HepG2 (cell line): ENCODE measurements around the gene JAGN1. TPM values are rescaled to one million over a fixed set of nuclear protein-coding genes. Genes with fewer than 3 reads are reported as not detected.
"Not testable (repeated sequence)": the region's sequence is repeated elsewhere in the genome, so short reads cannot be mapped to it uniquely, and the experiment has no call there.

Source experiments
- ATF1 ChIP-seq: IDR thresholded peaks from 2 replicates; pipeline ENCODE4 v1.6.1; 2016; ENCODE audit warnings: mild to moderate bottlenecking, control low read depth
- ATF4 ChIP-seq, 2 experiments: fragments of 450-650 bp in 1 of 2; sonication (generic) in 1 of 2; formaldehyde crosslinking; IDR thresholded peaks; 2 replicates each; pipeline versions ENCODE4 v1.5.0 to v1.8.0; 2020 to 2022; ENCODE audit warnings: mild to moderate bottlenecking in 1 of 2, missing genetic modification reagents in 1 of 2
- CREM ChIP-seq, 2 experiments: sonication (generic) in 1 of 2; formaldehyde crosslinking in 1 of 2; IDR thresholded peaks; 2 replicates each; pipeline versions ENCODE4 v1.4.0 to v1.6.1; 2016 to 2020; ENCODE audit warnings: antibody characterized with exemption in 1 of 2, mild to moderate bottlenecking in 1 of 2, missing genetic modification reagents in 1 of 2
- FOXA3 ChIP-seq: IDR thresholded peaks from 2 replicates; pipeline ENCODE4 v1.6.1; 2016; ENCODE audit warnings: missing genetic modification reagents, missing compliant biosample characterization
- GABPB1 ChIP-seq: IDR thresholded peaks from 2 replicates; pipeline ENCODE4 v1.6.1; 2016; ENCODE audit warnings: mild to moderate bottlenecking, missing genetic modification reagents, moderate library complexity, missing compliant biosample characterization
- HOMEZ ChIP-seq: IDR thresholded peaks from 2 replicates; pipeline ENCODE4 v1.6.1; 2016; ENCODE audit warnings: low read depth
- KDM1A ChIP-seq: IDR thresholded peaks from 2 replicates; pipeline ENCODE4 v1.6.1; 2016; ENCODE audit warnings: missing compliant biosample characterization
- KDM6A ChIP-seq: IDR thresholded peaks from 2 replicates; pipeline ENCODE4 v1.6.1; 2016; ENCODE audit warnings: low read depth
- MED1 ChIP-seq: sonication (generic); formaldehyde crosslinking; IDR thresholded peaks from 2 replicates; pipeline ENCODE4 v1.4.0; 2020; ENCODE audit warnings: missing genetic modification reagents
- NCOA2 ChIP-seq: sonication (generic); formaldehyde crosslinking; IDR thresholded peaks from 2 replicates; pipeline ENCODE4 v1.8.0; 2022; ENCODE audit warnings: inconsistent platforms
- NR2F2 ChIP-seq: IDR thresholded peaks from 2 replicates; pipeline ENCODE4 v1.6.1; 2012; ENCODE audit warnings: low read depth, inconsistent platforms, borderline replicate concordance
- NR2F6 ChIP-seq, 2 experiments: IDR thresholded peaks; 2 replicates each; pipeline ENCODE4 v1.6.1; 2016; ENCODE audit warnings: antibody characterized with exemption in 1 of 2, mild to moderate bottlenecking in 1 of 2
- POGK ChIP-seq: sonication (generic); formaldehyde crosslinking; conservative IDR thresholded peaks from 2 replicates; pipeline ENCODE4 v1.8.0; 2022; ENCODE audit warnings: mild to moderate bottlenecking, moderate library complexity, missing genetic modification reagents
- RCOR2 ChIP-seq: IDR thresholded peaks from 2 replicates; pipeline ENCODE4 v1.6.1; 2016; ENCODE audit warnings: missing biosample characterization, missing genetic modification reagents
- SOX5 ChIP-seq: IDR thresholded peaks from 2 replicates; pipeline ENCODE4 v1.6.1; 2016; ENCODE audit warnings: borderline replicate concordance
- TBX2 ChIP-seq: sonication (generic); formaldehyde crosslinking; IDR thresholded peaks from 2 replicates; pipeline ENCODE4 v1.5.0; 2020; ENCODE audit warnings: missing genetic modification reagents, mild to moderate bottlenecking, borderline replicate concordance
- TCF7 ChIP-seq: sonication (generic); IDR thresholded peaks from 2 replicates; pipeline ENCODE4 v1.6.1; 2016; ENCODE audit warnings: antibody characterized with exemption, low read depth
- TEAD3 ChIP-seq: optimal IDR thresholded peaks from 2 replicates; pipeline ENCODE3; 2016; ENCODE audit warnings: borderline replicate concordance
- TFDP2 ChIP-seq: sonication (generic); formaldehyde crosslinking; IDR thresholded peaks from 2 replicates; pipeline ENCODE4 v1.4.0; 2020; ENCODE audit warnings: missing genetic modification reagents
- ZNF121 ChIP-seq: sonication (generic); formaldehyde crosslinking; IDR thresholded peaks from 2 replicates; pipeline ENCODE4 v1.5.0; 2020; ENCODE audit warnings: mild to moderate bottlenecking, missing genetic modification reagents
- ZNF710 ChIP-seq: sonication (generic); formaldehyde crosslinking; IDR thresholded peaks from 2 replicates; pipeline ENCODE4 v1.5.0; 2020; ENCODE audit warnings: mild to moderate bottlenecking, missing genetic modification reagents, borderline replicate concordance
- polyA plus RNA-seq, 8 experiments: library from polyadenylated mRNA; depleted of rRNA in 3 of 8; stranded (reverse) in 7 of 8; unstranded in 1 of 8; fragments of >200 nt; fragmentation: Illumina TruSeq in 4 of 8; extraction: Trizol in 4 of 8; gene quantifications; 2 replicates each; pipeline versions ENCODE4 v1.2.1 to v1.2.3, GENCODE V29; 2011 to 2016; ENCODE audit warnings: low read depth in 4 of 8, missing spikeins in 1 of 8, mixed read lengths in 1 of 8; ENCODE audit not compliant: insufficient read depth in 1 of 8
- total RNA-seq, 5 experiments: library from RNA; depleted of rRNA; stranded (reverse); fragments of >200 nt; fragmentation: Illumina TruSeq; extraction: Trizol; gene quantifications; 2 replicates each; pipeline ENCODE4 v1.2.3, GENCODE V29; 2016; ENCODE audit warnings: low read depth in 1 of 5

JAGN1 gene
- total and polyA plus RNA-seq, 2 of the 13 experiments (the other 11 are each of a cell fraction or from before 2014, with no cell fraction given): 49.9 to 50.9 TPM

GRCh38 chr3:9900965-9901415 lies 10.6 kb downstream of the JAGN1 start (continued):
- peak; percentile 76 for TF ChIP-seq TFDP2 (CRISPR knock-in tag)
- 0 out of 2 replicates have a peak, but pooled peaks have one; percentile 30 for TF ChIP-seq ATF1 (CRISPR knock-in tag)
- TF ChIP-seq TEAD3 (CRISPR knock-in tag): peak; percentile 60
- peak; percentile 99 for TF ChIP-seq KDM1A
- peak; percentile 81; the same call in 1 of the 2 replicates for TF ChIP-seq TBX2
- TF ChIP-seq ATF4 (CRISPR knock-in tag; IDR thresholded peaks at IDR 0.05): peak in 1 of 2 experiments; percentile 88; a peak in 2 of 4 replicates
- TF ChIP-seq ZNF710 (CRISPR knock-in tag): peak; percentile 38; the same call in 1 of the 2 replicates
- 0 out of 2 replicates have a peak, but pooled peaks have one; percentile 38 for TF ChIP-seq HOMEZ
- peak; percentile 71 for TF ChIP-seq MED1 (CRISPR knock-in tag)
- peak; percentile 77 for TF ChIP-seq NR2F2
- peak; percentile 71; the same call in 1 of the 2 replicates for TF ChIP-seq KDM6A (CRISPR knock-in tag)
- peak; percentile 71 for TF ChIP-seq FOXA3 (CRISPR knock-in tag)
- TF ChIP-seq TCF7: peak; percentile 89
- TF ChIP-seq ZNF121 (CRISPR knock-in tag): peak; percentile 70; the same call in 1 of the 2 replicates
- TF ChIP-seq SOX5 (CRISPR knock-in tag): peak; percentile 50; the same call in 1 of the 2 replicates
- TF ChIP-seq POGK: peak; percentile 83
- peak; percentile 100 for TF ChIP-seq RCOR2 (CRISPR knock-in tag)
- peak; percentile 83 for TF ChIP-seq NR2F6 (IDR thresholded peaks at IDR 0.05)
- peak; percentile 87 for TF ChIP-seq NR2F6 (CRISPR knock-in tag; IDR thresholded peaks at IDR 0.05)
- TF ChIP-seq CREM (IDR thresholded peaks at IDR 0.05): peak; percentile 71
- TF ChIP-seq CREM (CRISPR knock-in tag; IDR thresholded peaks at IDR 0.05): not testable (repeated sequence)
- TF ChIP-seq GABPB1 (CRISPR knock-in tag): peak; percentile 38
- peak; percentile 81; the same call in 1 of the 2 replicates for TF ChIP-seq NCOA2 (CRISPR knock-in tag)
